Astrocyte (in vitro differentiated cells and primary cell): ENCODE measurements around the gene TMEM258. TPM values are rescaled to one million over a fixed set of nuclear protein-coding genes. Genes with fewer than 3 reads are reported as not detected.

Experiments used
- DNase-seq: peaks from one replicate; pipeline ENCODE4 v3.0.0-alpha.2; 2010; ENCODE audit warnings: low read depth
- FAIRE-seq: peaks from 2 replicates; lab custom pipeline; 2011; peaks lifted over from hg19 to GRCh38; lab: Jason Lieb, UNC
- H2AFZ ChIP-seq: 2 replicates; pipeline ENCODE4 v1.6.0; 2012; ENCODE audit warnings: low read depth, low read length, inconsistent platforms
- H3K27ac ChIP-seq: 2 replicates; pipeline ENCODE4 v1.5.1; 2011; ENCODE audit warnings: low read depth, low read length, inconsistent platforms
- H3K27me3 ChIP-seq: 2 replicates; pipeline ENCODE4 v1.6.0; 2011; ENCODE audit warnings: low read length, inconsistent platforms; ENCODE audit not compliant: insufficient read depth
- H3K36me3 ChIP-seq: 2 replicates; pipeline ENCODE4 v1.5.1; 2011; ENCODE audit warnings: low read length, inconsistent platforms; ENCODE audit not compliant: insufficient read depth
- H3K4me1 ChIP-seq: 2 replicates; pipeline ENCODE4 v1.5.1; 2011; ENCODE audit warnings: low read length, inconsistent platforms; ENCODE audit not compliant: insufficient read depth
- H3K4me2 ChIP-seq: 2 replicates; pipeline ENCODE4 v1.6.0; 2012; ENCODE audit warnings: low read length, inconsistent platforms
- H3K4me3 ChIP-seq: 2 replicates; pipeline ENCODE4 v1.5.1; 2011; ENCODE audit warnings: low read depth, mild to moderate bottlenecking, low read length, inconsistent platforms; ENCODE audit not compliant: insufficient read depth
- H3K79me2 ChIP-seq: 2 replicates; pipeline ENCODE4 v1.6.0; 2012; ENCODE audit warnings: mild to moderate bottlenecking, low read length, inconsistent platforms; ENCODE audit not compliant: insufficient read depth
- H3K9ac ChIP-seq: 2 replicates; pipeline ENCODE4 v1.6.0; 2012; ENCODE audit warnings: mild to moderate bottlenecking, low read length, inconsistent platforms
- H3K9me3 ChIP-seq: 2 replicates; pipeline ENCODE4 v1.5.1; 2012; ENCODE audit warnings: low read depth, mild to moderate bottlenecking, low read length, inconsistent platforms; ENCODE audit not compliant: insufficient read depth
- H4K20me1 ChIP-seq: 2 replicates; pipeline ENCODE4 v1.6.0; 2012; ENCODE audit warnings: low read length, inconsistent platforms; ENCODE audit not compliant: insufficient read depth
- H3K27ac Mint-ChIP-seq: one replicate; pipeline ENCODE4 v1.8.0; 2021; ENCODE audit warnings: mild to moderate bottlenecking, mixed read lengths; ENCODE audit not compliant: unreplicated experiment
- H3K27me3 Mint-ChIP-seq: one replicate; pipeline ENCODE4 v1.8.0; 2021; ENCODE audit warnings: low read depth, mixed read lengths; ENCODE audit not compliant: unreplicated experiment
- H3K36me3 Mint-ChIP-seq: one replicate; pipeline ENCODE4 v1.8.0; 2021; ENCODE audit warnings: low read depth, mixed read lengths; ENCODE audit not compliant: unreplicated experiment
- H3K4me1 Mint-ChIP-seq: one replicate; pipeline ENCODE4 v1.8.0; 2021; ENCODE audit warnings: low read depth, mixed read lengths; ENCODE audit not compliant: unreplicated experiment
- H3K4me3 Mint-ChIP-seq: one replicate; pipeline ENCODE4 v1.8.0; 2021; ENCODE audit warnings: mild to moderate bottlenecking, moderate library complexity, mixed read lengths; ENCODE audit not compliant: unreplicated experiment
- H3K9me3 Mint-ChIP-seq: one replicate; pipeline ENCODE4 v1.8.0; 2021; ENCODE audit warnings: mild to moderate bottlenecking, mixed read lengths; ENCODE audit not compliant: unreplicated experiment
- EZH2 ChIP-seq: IDR thresholded peaks from 2 replicates; pipeline ENCODE4 v1.6.1; 2012; ENCODE audit warnings: mild to moderate bottlenecking, low read length, inconsistent platforms; ENCODE audit not compliant: insufficient read depth
- total RNA-seq: library from RNA; stranded (reverse); gene quantifications from 2 replicates; pipeline ENCODE4 v1.2.1, GENCODE V29; 2021
- TF ChIP-seq, protein P1 (sequence below): IDR thresholded peaks from 2 replicates; pipeline ENCODE4 v1.5.1; 2011; ENCODE audit warnings: low read depth, mild to moderate bottlenecking, inconsistent platforms, low read length, moderate library complexity; ENCODE audit not compliant: insufficient read depth

Gene TMEM258
- total RNA-seq, 1 donor from 2014 or later: 98.6 TPM

DNA sequence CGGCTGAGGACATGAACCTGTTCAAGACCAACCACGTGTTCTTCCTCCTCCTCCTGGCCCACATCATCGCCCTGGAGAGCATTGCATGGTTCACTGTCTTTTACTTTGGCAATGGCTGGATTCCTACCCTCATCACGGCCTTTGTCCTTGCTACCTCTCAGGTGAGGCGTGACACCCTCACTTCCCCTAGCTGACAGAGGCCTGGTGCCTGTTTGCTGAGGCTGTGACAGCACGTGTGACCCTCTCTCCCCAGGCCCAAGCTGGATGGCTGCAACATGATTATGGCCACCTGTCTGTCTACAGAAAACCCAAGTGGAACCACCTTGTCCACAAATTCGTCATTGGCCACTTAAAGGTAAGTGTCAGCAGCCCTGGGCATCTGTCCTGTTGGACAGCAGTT, 48.0 kb upstream of the TMEM258 start:
- Histone ChIP-seq H3K79me2 (peaks cover 20% of the 10 kb centered on the region), H3K36me3 (peaks cover 36% of the 10 kb centered on the region), H2AFZ (no peak overlapping the region), H3K4me2 (no peak overlapping the region), H3K9me3 (no peaks in the 10 kb centered on the region), H3K4me3 (no peak overlapping the region), H3K27me3 (no peaks in the 10 kb centered on the region), H3K9ac (no peak overlapping the region), H3K27ac (no peak overlapping the region), H3K4me1 (no peaks in the 10 kb centered on the region), H4K20me1 (peaks cover 69% of the 10 kb centered on the region)
- Mint-ChIP-seq H3K36me3 (peaks cover 37% of the 10 kb centered on the region), H3K4me3 (no peak overlapping the region), H3K9me3 (peaks cover 2% of the 10 kb centered on the region), H3K27ac (no peak overlapping the region), H3K27me3 (no peaks in the 10 kb centered on the region), H3K4me1 (no peaks in the 10 kb centered on the region)
- FAIRE-seq: no peak
- no peak for TF ChIP-seq EZH2
- TF ChIP-seq, protein P1, sequence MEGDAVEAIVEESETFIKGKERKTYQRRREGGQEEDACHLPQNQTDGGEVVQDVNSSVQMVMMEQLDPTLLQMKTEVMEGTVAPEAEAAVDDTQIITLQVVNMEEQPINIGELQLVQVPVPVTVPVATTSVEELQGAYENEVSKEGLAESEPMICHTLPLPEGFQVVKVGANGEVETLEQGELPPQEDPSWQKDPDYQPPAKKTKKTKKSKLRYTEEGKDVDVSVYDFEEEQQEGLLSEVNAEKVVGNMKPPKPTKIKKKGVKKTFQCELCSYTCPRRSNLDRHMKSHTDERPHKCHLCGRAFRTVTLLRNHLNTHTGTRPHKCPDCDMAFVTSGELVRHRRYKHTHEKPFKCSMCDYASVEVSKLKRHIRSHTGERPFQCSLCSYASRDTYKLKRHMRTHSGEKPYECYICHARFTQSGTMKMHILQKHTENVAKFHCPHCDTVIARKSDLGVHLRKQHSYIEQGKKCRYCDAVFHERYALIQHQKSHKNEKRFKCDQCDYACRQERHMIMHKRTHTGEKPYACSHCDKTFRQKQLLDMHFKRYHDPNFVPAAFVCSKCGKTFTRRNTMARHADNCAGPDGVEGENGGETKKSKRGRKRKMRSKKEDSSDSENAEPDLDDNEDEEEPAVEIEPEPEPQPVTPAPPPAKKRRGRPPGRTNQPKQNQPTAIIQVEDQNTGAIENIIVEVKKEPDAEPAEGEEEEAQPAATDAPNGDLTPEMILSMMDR: no peak
- DNase-seq: no peak

DNA sequence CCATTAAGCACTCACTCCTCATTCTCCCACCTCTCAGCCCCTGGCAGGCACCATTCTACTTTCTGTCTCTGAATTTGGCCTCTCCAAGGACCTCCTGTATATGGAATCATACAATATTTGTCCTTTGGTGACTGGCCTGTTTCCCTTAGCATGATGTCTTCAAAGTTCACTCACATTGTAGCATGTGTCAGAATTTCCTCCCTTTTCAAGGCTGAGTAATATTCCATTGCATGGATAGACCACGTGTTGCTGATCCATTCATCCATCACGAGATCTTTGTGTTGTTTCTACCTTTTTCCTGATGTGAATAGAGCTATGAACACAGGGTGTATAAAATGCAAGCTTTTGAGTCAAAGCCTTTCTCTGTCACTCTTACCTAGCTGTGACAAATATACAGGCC, 47.3 kb upstream of the TMEM258 start:
- Histone ChIP-seq H3K4me1 (peaks cover 5% of the 10 kb centered on the region), H3K9ac (no peak overlapping the region), H3K9me3 (no peaks in the 10 kb centered on the region), H3K27ac (no peak overlapping the region), H3K4me2 (no peak overlapping the region), H3K79me2 (peaks cover 26% of the 10 kb centered on the region), H3K4me3 (no peak overlapping the region), H4K20me1 (peaks cover 72% of the 10 kb centered on the region), H3K36me3 (peaks cover 36% of the 10 kb centered on the region), H2AFZ (no peak overlapping the region), H3K27me3 (no peaks in the 10 kb centered on the region)
- no peaks in the 10 kb centered on the region for H3K4me1 Mint-ChIP-seq
- H3K36me3 Mint-ChIP-seq: peaks cover 37% of the 10 kb centered on the region
- no peak for TF ChIP-seq EZH2
- TF ChIP-seq, protein P1: no peak
- DNase-seq: no peak
- FAIRE-seq: no peak
- no peak overlapping the region for H3K27ac Mint-ChIP-seq
- peaks cover 2% of the 10 kb centered on the region for H3K9me3 Mint-ChIP-seq
- no peaks in the 10 kb centered on the region for H3K27me3 Mint-ChIP-seq
- no peak overlapping the region for H3K4me3 Mint-ChIP-seq

DNA sequence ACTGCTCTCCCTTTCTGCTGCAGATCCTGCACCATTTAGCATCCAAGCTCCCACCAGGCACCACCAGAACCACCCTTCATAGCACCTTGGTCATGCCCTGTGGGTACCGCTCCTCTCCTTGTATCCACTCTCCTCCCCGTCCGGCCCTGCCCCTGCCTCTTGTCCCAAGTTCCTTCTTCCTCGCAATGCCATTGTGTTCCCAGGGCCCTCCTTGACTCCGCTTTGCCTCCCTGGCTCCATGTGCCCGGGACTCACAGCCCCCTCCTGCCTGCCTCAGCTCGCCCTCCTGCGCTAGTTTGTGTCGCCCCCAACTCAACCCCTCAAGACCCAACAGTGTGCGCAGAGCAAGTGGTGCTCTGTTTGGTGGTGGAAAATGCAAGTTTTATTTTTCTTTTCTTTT, 46.5 kb upstream of the TMEM258 start:
- no peaks in the 10 kb centered on the region for H3K27me3 ChIP-seq
- H2AFZ ChIP-seq: no peak overlapping the region
- H3K79me2 ChIP-seq: peaks cover 33% of the 10 kb centered on the region
- H3K4me2 ChIP-seq: no peak overlapping the region
- peaks cover 2% of the 10 kb centered on the region for H3K9me3 Mint-ChIP-seq
- no peaks in the 10 kb centered on the region for H3K9me3 ChIP-seq
- H3K4me3 ChIP-seq: no peak overlapping the region
- H3K36me3 Mint-ChIP-seq: peaks cover 37% of the 10 kb centered on the region
- FAIRE-seq: no peak
- no peaks in the 10 kb centered on the region for H3K4me1 Mint-ChIP-seq
- H3K27ac Mint-ChIP-seq: no peak overlapping the region
- no peak overlapping the region for H3K27ac ChIP-seq
- no peaks in the 10 kb centered on the region for H3K27me3 Mint-ChIP-seq
- H3K4me1 ChIP-seq: peaks cover 13% of the 10 kb centered on the region
- no peak overlapping the region for H3K4me3 Mint-ChIP-seq
- peaks cover 79% of the 10 kb centered on the region for H4K20me1 ChIP-seq
- H3K36me3 ChIP-seq: peaks cover 36% of the 10 kb centered on the region
- no peak for TF ChIP-seq EZH2
- TF ChIP-seq, protein P1: no peak
- no peak overlapping the region for H3K9ac ChIP-seq
- DNase-seq: no peak
